ENCODE measurements around the gene SERGEF. TPM values are rescaled to one million over a fixed set of nuclear protein-coding genes. Genes with fewer than 3 reads are reported as not detected.

Gene SERGEF
- total RNA-seq, 2 donors from 2014 or later, result 42.7 to 62.9 TPM

DNA sequence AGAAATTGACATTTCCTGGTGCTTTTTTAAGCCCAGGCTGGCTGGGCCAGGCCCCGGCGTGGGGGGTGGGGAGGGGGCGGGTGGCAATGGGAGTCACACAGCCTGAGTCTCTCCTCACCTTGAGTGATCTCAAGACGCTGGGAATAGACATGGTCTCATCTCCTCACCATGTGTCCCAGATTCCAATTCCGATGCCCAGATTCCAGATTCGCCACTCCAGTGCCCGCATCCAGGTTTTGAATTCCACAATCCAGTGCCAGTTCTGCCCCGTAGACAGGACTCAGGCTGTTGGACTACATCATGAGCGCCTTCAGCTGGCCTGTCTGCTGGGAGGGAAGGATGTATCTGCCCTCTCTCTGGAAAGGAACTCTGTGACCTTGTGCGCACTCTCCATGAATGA lies 259.2 kb downstream of the SERGEF start:
- no peak overlapping the region for H3K27ac Mint-ChIP-seq
- H3K36me3 Mint-ChIP-seq, result no peaks in the 10 kb centered on the region
- DNase-seq (ENCODE audit: low spot score in 2 of 2) (no peak), ATAC-seq (no peak)
- no peaks in the 10 kb centered on the region for H3K9me3 Mint-ChIP-seq

DNA sequence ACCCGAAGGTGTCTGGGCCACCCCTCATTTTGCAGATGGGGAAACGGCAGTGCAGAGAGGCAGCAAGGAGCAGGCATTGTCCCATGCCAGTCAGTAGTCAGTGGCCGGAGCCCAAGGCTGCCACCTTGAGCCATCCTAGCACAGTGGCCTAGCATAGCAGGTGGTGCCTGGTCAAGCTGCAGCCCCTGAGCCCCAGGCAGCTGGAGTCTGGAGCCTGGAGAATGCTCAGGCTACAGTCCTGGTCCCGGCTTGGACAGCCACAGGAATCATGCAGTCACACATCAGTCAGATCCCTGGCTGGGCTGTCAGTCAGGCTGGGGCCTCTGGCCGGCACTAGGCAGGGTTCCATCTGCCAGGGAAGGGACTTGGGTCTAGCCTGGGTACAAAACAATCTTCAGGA lies 259.7 kb downstream of the SERGEF start:
- no peaks in the 10 kb centered on the region for H3K9me3 Mint-ChIP-seq
- DNase-seq (ENCODE audit: low spot score in 2 of 2), result no peak
- no peak for ATAC-seq
- H3K36me3 Mint-ChIP-seq, result no peaks in the 10 kb centered on the region
- H3K27ac Mint-ChIP-seq, result no peak overlapping the region

DNA sequence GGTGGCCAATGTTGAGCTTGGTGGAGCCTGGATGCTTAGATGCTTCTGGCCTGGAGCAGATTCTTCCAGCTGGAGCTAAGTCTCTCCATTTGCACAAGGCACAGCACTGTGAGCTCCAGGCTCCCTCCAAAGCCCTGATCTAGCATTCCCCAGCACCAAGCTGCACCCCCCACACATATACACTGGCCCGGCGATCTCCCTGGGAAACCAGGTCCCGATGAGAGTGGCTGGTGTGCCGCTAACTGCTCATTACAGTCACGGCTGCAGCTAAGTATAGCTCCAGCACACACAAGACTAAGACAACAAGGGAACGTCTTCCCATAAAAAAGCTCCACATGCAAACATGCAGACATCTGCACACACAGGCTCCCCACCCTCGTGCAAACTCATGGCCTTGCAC lies 260.7 kb downstream of the SERGEF start:
- no peak for DNase-seq (ENCODE audit: low spot score in 2 of 2)
- Mint-ChIP-seq H3K9me3 (no peaks in the 10 kb centered on the region), H3K27ac (no peak overlapping the region), H3K36me3 (no peaks in the 10 kb centered on the region)
- no peak for ATAC-seq

DNA sequence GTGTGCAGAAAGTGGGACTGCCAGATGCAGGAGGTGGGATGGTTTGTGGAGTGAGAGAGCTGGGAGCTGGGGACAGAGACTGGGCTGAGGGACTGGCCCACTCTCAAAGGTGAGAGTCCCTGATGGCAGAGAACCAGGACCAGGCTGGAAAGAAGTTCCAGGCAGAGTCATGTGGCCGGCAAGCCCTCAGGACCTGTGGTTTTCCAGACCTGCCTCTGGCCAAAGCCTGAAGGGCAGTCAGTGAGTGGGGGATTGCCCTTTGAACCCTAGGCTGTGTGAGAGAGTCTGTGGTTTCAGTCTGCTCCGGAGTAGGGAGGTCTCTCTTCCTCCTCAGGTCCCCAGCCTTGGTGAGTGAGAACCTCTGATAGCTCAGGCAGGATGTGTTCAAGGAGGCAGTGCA lies 261.3 kb downstream of the SERGEF start:
- H3K36me3 Mint-ChIP-seq, result no peaks in the 10 kb centered on the region
- ATAC-seq, result no peak
- H3K27ac Mint-ChIP-seq, result no peak overlapping the region
- no peak for DNase-seq (ENCODE audit: low spot score in 2 of 2)
- no peaks in the 10 kb centered on the region for H3K9me3 Mint-ChIP-seq

DNA sequence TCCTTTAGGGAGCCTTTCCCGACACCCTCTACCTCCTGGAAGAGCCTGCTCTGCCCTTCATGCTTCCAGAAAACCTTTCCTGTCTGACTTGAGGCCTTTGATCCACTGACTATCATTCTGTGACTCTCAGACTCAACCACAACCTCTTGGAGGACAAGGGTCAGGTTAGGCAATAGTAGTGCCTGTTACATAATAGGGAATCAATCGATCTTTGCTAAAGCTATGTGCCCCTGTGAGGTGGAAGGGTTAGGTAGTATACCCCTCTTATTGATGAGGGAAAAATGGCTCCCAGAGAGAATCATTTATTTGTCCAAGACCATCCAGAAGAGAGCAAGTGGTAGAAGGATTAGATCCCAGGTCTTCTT lies 262.1 kb downstream of the SERGEF start:
- Mint-ChIP-seq H3K9me3 (no peaks in the 10 kb centered on the region), H3K36me3 (no peaks in the 10 kb centered on the region), H3K27ac (no peak overlapping the region)
- DNase-seq (ENCODE audit: low spot score in 2 of 2) (no peak), ATAC-seq (no peak)

DNA sequence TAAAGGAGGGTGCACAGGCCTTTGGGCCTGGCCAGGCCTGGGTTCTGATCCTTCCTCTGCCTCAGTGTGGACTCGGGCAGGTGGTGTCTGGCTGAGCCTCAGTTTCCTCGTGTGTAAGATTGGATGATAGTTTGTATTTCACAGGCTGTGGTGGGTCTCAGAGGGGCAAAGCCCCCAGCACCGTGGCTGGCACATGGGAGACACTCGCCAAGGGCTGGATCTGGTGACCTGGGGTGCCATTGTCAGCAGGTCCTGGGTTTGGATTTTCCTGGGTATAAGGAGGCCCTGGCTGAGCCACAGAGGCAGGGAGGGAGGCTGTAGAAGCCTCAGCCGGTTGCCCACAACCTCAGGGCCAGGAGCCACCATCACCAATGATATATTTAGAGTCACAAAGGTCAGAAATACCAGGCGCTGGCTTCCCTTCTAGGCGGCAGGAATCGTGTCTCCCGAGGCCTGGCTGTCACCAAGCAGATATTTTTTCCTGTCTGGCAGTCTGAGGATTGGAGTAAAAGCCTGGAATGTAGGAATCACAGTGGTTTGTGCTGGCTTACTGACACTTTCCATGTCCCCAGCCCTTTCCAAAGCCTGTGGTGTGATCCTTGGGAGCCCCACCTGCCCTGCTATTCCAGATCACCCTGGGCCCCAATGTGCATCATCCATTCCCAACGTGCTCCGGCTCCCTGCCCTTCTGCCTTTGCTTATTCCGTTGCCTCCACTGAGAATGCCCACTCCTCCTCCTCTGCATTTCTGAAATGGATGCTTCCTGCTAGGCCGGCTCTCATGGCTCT lies 262.6 kb downstream of the SERGEF start:
- ATAC-seq (no peak), DNase-seq (ENCODE audit: low spot score in 2 of 2) (no peak)
- no peaks in the 10 kb centered on the region for H3K36me3 Mint-ChIP-seq
- H3K27ac Mint-ChIP-seq, result no peak overlapping the region
- no peaks in the 10 kb centered on the region for H3K9me3 Mint-ChIP-seq

DNA sequence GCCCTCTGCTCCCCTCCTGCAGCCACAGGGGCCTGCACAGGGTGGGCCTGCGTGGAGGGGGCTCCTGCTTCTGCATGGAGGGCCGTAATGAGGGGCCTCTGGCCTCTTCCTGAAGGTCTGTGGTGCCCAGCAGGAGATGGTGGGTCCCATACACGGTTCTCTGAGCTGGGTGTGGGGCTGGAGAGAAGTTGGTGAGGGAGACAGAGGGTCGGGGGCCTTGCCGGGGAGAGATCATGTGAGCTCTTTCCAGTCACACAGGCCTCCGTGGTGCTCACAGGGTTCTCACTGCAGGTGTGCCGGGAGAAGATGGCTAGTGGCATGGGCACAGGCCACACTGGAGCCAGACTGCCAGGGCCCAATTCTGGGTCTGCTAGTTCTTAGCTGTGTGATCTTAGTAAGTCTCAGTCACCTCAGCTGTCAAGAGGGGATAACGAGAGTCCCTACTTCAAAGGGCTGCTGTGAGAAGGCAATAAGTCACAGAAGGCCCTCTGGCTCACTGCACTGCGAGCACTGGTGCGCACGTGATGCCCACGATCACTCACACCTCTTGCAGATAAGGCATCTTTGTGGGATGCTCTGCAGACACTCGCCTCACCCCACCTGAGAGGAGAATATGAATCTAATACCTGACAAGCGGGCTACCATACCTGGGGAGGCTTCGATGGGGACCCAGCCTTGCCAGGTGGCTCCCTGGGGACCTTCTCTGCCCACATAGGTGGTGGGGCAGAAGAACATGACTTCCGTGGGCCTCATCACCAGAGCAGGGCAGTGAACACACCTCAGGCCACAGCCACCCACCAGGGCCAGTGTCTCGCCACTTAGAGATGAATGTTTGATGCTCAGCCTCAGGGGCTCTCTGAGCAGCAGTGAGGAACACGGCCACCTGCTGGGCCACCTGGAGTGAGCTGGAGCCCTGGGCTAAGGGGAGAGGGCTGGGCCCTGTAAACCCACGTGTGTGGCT lies 263.8 kb downstream of the SERGEF start:
- DNase-seq (ENCODE audit: low spot score in 2 of 2), result no peak
- no peak for ATAC-seq
- Mint-ChIP-seq H3K27ac (no peak overlapping the region), H3K9me3 (no peaks in the 10 kb centered on the region), H3K36me3 (no peaks in the 10 kb centered on the region)

DNA sequence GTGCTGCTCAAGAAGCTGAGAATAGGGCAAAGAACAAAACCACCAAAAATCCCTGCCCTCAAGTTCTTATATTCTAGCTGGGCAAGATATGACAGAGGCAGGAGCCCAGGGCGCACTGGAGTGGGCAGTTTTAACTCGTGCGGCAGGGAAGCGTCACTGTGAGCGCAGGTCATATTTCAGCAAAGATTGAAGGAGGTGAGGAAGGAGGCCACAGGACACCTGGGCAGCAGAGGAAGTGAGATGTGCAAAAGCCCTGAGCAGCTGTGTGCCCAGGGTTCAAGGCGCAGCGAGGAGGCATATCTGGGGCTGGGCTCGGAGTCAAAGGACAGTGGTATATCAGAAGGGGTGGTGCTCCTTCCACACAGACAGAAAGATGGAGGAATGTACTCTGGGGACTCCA lies 264.8 kb downstream of the SERGEF start:
- Mint-ChIP-seq H3K36me3 (no peaks in the 10 kb centered on the region), H3K9me3 (no peaks in the 10 kb centered on the region), H3K27ac (no peak overlapping the region)
- no peak for DNase-seq (ENCODE audit: low spot score in 2 of 2)
- no peak for ATAC-seq

DNA sequence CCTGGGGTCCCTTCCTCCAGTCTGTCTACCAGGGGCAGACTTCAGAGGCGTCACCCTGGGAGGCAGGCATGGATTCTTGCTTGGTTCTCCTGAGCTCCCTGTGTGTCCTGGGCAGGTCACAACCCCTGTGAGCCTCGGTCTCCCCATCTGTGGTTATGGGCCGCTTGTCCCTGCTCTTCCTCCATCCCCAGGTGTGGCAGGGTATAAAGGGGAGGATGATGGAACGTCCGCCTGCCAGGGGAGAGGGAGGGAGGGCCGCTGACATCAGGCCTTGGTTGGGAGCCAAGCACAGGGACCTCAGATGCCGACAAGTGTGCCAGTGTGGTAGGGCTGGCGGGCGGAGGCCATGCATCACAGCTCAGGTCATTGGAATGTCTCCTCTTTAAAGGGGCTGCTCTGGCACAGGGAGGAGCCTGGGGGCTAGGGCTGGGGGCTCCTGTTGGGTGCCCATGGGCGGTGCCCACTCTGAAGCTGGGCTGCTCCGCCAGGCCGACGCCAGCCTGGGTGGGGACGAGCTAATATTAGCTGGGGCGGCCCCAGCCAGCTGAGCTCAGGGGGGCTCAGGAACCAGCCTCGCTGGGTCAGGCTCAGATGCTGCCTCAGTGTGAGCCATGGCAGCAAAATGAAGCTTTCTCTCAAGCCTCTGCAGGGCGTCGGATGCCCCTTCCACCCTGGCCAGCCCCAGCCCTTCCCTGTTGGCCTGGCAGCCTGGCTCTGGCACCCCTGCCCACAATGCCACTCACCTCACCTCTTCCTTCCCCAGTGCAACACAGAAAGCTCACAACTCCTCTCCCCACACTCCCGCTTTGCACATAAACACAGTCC lies 265.5 kb downstream of the SERGEF start:
- H3K36me3 Mint-ChIP-seq, result no peaks in the 10 kb centered on the region
- ATAC-seq, result no peak
- no peak overlapping the region for H3K27ac Mint-ChIP-seq
- DNase-seq (ENCODE audit: low spot score in 2 of 2), result no peak
- no peaks in the 10 kb centered on the region for H3K9me3 Mint-ChIP-seq

DNA sequence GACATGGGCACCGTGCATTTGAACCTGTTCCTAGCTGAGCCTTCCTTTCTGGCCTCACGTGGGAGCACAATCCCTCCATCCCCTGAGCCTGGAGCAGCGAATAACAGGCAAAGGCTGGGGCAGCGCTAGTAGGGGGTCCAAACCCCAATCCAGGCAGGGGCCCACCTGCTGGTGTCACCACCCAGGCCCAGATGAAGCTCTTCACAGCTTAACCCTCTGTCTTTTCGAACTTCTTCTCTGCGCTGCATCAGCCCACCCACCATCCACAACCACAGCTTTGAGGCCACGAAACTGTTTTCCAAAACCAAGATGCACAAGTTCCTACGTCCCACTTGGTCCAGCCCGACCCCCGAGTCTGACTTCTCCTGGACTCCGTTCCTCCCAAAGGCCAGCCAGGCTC lies 266.8 kb downstream of the SERGEF start:
- ATAC-seq (no peak), DNase-seq (ENCODE audit: low spot score in 2 of 2) (no peak)
- no peak overlapping the region for H3K27ac Mint-ChIP-seq
- H3K9me3 Mint-ChIP-seq, result no peaks in the 10 kb centered on the region
- no peaks in the 10 kb centered on the region for H3K36me3 Mint-ChIP-seq

DNA sequence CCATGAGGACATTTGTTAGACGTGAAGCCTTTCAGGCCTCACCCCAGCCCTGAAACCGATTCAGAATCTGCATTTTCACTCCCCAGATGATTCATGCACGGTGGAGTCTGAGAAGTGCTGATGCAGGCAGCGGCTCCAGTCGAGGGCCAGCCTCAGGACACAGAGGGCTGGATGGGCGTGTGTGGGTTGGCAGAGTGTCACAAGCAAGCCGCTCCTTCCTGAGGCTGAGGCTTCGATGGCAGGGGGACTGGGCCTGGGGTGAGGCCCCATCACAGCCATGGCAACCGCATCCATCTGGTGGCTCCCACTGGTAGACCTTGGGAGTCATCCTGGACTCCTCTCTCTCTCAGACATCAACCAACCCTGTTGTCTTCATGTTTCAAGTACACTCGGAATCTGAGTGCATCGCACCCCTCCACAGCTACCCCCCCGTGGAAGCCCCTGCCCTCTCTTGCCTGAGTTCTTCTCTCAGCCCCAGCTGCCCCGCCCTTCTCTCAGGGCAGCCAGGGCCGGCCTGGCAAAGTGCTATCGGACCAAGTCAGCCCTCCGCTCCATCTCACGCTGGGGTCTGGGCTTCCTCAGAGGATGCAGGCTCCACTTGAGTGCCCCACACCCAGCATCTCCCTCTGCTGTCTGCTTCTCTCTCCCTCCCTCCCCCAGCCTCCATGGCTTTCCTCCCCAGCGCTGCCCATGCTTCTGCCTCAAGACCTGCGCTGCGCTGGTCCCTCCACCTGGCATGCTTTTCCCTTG lies 267.6 kb downstream of the SERGEF start:
- DNase-seq (ENCODE audit: low spot score in 2 of 2), result no peak
- no peaks in the 10 kb centered on the region for H3K36me3 Mint-ChIP-seq
- ATAC-seq, result no peak
- no peaks in the 10 kb centered on the region for H3K9me3 Mint-ChIP-seq
- H3K27ac Mint-ChIP-seq, result no peak overlapping the region

DNA sequence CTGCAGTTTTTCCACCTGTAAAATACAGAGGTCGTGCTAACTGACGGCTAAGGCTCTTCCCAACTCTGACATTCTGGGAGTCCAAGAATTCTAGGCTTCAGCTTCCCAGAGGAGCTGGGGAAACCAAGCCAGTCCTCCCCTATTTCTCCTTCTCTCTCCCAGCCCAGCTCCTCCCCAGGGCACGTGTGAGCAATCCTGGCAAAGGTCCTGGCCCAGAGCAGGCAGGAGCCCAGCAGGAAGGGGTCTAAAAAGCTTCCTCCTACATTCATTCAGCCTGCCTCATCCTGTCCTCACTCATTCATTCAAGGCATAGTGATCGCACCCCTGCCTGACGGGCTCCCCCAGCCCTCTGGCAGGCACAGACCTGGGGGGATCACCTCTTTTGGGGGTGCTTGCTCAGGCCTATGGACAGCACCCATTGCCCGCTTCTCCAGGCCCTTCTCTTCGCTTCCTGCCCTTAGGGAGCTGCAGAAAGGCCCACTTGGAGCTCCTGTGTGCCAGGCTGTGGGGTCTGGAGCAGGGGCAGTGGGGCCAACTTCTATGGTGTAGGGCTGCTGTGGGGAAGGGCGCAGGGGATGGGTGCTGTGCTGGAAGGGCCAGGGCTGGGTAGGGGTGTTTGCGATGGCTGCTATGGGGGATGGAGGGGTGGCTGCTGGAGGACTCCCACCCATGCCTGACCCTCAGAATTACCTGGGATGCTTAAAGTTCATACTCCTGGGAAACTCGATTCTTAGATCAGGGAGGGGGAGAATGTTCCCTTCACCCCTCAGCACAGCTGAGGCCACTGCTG lies 268.5 kb downstream of the SERGEF start:
- H3K27ac Mint-ChIP-seq, result no peak overlapping the region
- no peak for DNase-seq (ENCODE audit: low spot score in 2 of 2)
- H3K9me3 Mint-ChIP-seq, result no peaks in the 10 kb centered on the region
- no peak for ATAC-seq
- H3K36me3 Mint-ChIP-seq, result no peaks in the 10 kb centered on the region

DNA sequence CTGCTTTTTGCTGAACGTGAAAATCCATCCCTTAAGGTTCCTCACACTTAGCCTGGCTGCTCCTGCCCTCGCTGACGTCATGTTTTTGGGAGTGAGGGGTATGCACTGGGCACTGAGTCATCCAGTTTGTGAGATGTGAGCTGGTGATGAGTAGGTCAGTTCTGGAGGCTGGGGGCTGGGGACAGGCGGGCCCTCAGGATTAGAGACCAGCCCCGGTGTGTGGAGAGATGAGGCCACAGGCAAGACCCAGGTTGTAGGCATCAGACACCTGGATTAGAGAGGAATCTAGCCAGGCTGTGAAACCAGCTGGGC lies 269.1 kb downstream of the SERGEF start:
- no peaks in the 10 kb centered on the region for H3K36me3 Mint-ChIP-seq
- ATAC-seq, result no peak
- no peaks in the 10 kb centered on the region for H3K9me3 Mint-ChIP-seq
- DNase-seq (ENCODE audit: low spot score in 2 of 2), result no peak
- no peak overlapping the region for H3K27ac Mint-ChIP-seq

DNA sequence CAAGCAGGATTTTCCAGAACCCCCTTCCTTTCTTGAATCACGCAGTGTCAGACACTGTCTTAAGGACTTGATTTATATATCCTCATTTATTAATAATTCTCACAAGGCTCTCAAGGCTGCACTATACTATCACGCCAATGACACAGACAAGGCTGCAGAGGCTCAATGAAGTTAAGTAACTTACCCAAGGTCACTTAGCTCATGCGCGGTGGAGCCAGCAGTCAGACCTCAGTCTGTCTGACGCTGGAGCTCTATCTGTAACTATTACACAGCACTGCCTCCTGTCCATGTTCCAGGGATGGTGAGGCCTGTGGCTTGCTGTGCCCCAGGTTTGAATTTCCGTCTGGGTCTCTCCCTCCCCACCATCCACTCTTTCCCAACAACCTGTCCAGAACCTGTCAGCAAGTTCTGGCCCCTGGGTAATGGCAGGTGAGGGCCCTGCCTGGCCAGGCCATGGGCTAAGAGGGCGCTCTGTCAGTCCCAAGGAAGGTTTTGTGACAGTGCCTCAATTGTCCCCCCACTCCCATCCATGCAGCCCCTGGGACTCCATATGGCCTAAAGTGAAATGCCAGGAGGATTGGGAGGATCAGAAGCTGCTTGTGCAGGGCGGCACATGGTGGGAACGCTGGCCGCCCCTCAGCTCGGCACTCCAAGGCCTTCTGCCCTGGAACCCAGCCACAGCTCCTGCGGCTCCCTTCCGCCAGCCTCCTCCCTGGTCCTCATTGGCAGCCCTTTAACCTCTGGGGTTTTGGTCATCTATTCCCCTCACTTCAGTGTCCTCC lies 269.6 kb downstream of the SERGEF start:
- ATAC-seq, result no peak
- Mint-ChIP-seq H3K9me3 (no peaks in the 10 kb centered on the region), H3K36me3 (no peaks in the 10 kb centered on the region), H3K27ac (no peak overlapping the region)
- no peak for DNase-seq (ENCODE audit: low spot score in 2 of 2)

DNA sequence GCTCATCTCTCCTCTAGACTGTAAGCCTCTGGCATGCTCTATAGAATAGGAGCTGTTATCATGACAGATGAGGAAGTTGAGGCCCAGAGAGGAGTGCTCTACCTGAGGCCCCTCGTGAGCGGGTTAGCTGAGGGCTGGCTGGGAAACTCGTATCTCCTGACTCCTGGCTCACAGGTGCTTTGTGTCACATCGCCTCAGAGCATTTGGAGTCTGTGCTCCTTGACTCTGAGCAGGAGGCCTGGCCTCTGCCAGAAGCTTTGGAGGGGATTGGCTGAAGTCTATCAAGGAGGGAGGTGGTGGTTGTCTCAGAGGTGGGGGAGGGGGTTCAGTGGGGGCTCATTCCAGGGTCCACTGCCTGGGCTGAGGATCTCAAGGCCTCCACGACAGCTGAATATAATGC lies 270.8 kb downstream of the SERGEF start:
- Mint-ChIP-seq H3K36me3 (no peaks in the 10 kb centered on the region), H3K9me3 (no peaks in the 10 kb centered on the region), H3K27ac (no peak overlapping the region)
- DNase-seq (ENCODE audit: low spot score in 2 of 2) (no peak), ATAC-seq (no peak)

Data from activated naive CD4-positive, alpha-beta T cell treated with anti-CD3 and anti-CD28 coated beads, Interleukin-2, amount 50 U/mL, for 72 hours (primary cell).